ENCODE data around the gene NIN.

Gene NIN

DNA sequence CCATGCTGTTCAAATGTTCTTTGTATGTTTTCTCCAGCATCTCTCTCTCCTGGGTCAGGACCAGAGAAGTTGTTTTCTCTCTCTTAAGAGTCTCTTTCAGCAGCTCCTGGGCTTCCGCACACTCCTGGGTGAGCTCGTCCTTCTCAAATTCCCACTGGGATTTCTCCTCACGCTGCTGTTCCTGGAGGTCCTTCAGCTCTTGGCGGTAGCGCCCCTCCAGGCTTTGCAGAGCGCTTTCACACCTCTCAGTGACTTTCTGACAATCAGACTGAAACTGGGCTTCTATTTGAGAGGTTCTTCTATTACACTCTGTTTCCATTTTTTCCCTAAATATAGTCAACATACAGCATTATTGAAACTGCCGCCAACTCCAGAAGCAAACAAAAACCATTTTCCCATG is 72.7 kb downstream of the NIN start:
- in situ Hi-C loops (cut with HindIII; ENCODE audit: low pct_unique_long_range_greater_than_20kb, low sequenced_read_pairs) = no loop called here
- DNase-seq (ENCODE audit: low read depth in 1 of 2, low spot score in 1 of 2) = no peak

DNA sequence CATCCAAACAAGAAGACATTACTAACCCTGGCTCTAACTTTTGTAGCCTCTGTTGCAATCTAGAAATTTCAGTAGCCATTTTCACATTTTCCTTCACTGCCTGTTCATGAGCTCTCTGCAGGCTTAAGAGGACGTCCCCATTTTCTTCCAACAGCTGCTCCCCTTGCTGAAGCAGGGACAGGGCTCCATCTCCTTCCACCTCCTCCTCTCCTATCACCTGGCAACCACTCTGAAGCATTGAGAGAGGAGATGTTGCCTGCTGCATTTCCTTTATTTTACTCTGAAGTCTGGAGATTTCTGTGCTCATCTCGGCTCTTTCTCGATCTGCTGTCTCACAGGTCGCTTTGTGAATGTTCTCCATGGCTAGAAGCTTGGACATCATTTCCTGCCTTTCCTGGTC is 73.3 kb downstream of the NIN start:
- in situ Hi-C loops (cut with HindIII; ENCODE audit: low pct_unique_long_range_greater_than_20kb, low sequenced_read_pairs) = no loop called here
- TF ChIP-seq JUND (IDR thresholded peaks at IDR 0.05; ENCODE audit: low read depth) = no peak
- DNase-seq (ENCODE audit: low read depth in 1 of 2, low spot score in 1 of 2) = no peak

More for the DNA sequence above, 72.7 kb downstream of the NIN start:
- TF ChIP-seq JUND (IDR thresholded peaks at IDR 0.05; ENCODE audit: low read depth) = no peak

DNA sequence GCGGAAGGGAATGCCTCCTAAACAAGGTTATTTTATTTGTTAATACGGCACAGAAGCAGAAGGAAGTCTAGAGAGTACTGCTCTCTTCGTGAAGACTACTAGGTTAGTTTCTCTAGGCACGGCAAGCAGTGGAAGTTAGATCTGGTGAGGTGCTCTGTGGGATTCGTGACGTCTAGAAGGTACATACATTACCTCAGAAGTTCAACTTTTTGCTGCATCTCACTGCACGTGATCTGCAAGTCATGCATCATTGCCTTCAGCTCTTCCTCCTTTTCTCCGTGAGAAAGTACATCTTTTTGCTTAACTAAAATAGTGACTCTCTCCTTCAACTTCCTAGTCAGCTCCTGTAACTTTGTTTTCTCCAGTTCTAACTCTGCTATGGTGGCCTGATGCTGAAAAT is 74.7 kb downstream of the NIN start:
- in situ Hi-C loops (cut with HindIII; ENCODE audit: low pct_unique_long_range_greater_than_20kb, low sequenced_read_pairs) = no loop called here
- no peak for DNase-seq (ENCODE audit: low read depth in 1 of 2, low spot score in 1 of 2)
- no peak for TF ChIP-seq JUND (IDR thresholded peaks at IDR 0.05; ENCODE audit: low read depth)

DNA sequence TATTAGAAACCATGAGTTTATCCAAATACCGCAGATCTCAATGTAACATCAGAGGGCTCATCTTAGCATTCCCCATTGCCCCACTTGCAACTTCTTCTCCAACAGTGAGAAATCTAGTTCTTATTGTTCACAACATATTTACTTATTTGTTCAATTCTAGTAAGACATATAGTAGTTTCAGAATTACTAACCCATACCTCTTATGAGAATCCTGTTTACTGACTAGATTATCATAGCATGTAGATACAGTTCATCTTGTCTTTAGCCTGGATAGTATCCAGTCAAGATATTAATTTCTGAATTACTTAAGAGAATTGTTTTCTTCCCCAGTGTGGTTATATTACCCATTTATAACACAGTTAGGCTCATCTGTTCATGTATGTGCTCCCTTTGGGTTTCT is 80.6 kb downstream of the NIN start:
- no peak for TF ChIP-seq JUND (IDR thresholded peaks at IDR 0.05; ENCODE audit: low read depth)
- in situ Hi-C loops (cut with HindIII; ENCODE audit: low pct_unique_long_range_greater_than_20kb, low sequenced_read_pairs) = no loop called here

DNA sequence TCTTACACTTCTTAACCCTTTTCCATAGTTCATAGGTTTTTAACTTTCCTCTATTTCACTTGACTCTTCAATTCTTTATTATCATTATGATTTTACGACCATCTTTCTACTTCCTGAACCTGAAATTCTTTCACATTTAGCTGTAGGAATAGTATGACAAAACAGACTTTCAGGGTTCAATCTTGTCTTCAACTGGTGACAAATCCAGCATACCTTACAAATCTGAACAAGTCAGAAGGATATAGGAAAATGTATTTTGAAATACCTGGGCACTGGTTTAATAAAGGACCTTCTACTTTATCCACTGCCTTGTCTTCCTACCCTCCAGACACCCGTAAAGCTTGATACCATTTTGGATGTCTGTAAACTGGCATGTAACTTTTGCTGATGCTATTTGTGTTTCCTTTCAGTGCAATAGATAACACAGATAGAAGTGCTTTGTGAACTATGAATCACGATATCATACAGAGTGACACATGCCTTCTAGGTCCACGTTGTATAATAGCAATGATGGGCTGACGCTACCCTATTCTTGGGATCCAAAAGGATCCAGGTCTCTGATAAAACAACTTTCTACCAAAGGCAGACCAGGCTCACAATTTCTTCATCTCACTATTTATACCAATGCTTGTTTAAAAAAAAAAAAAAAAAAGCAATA is 85.4 kb downstream of the NIN start:
- TF ChIP-seq JUND (IDR thresholded peaks at IDR 0.05; ENCODE audit: low read depth) = no peak
- in situ Hi-C loops (cut with HindIII; ENCODE audit: low pct_unique_long_range_greater_than_20kb, low sequenced_read_pairs) = no loop called here

More for the DNA sequence above, 80.6 kb downstream of the NIN start:
- DNase-seq (ENCODE audit: low read depth in 1 of 2, low spot score in 1 of 2) = no peak

DNA sequence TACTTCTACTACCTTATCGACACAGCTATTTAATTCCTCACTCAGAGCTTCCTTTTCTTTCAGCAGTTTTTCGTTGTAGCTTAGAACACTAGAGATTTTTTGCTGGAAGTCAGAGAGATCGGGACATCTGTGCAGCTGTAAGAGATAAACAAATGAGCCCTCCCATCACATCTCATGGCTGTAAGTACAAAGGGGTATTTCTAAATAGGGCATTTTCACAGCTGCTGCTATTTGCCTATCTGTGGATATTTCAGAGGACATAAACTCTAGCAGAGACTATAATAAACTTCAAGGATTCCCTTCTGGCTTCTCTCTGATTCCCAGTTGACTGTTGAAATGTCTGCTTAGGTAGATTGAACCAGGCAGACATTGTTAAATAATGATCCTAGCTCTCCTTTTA is 86.7 kb downstream of the NIN start:
- in situ Hi-C loops (cut with HindIII; ENCODE audit: low pct_unique_long_range_greater_than_20kb, low sequenced_read_pairs) = no loop called here
- no peak for DNase-seq (ENCODE audit: low read depth in 1 of 2, low spot score in 1 of 2)
- TF ChIP-seq JUND (IDR thresholded peaks at IDR 0.05; ENCODE audit: low read depth) = no peak

More for the DNA sequence above, 85.4 kb downstream of the NIN start:
- DNase-seq (ENCODE audit: low read depth in 1 of 2, low spot score in 1 of 2) = no peak

DNA sequence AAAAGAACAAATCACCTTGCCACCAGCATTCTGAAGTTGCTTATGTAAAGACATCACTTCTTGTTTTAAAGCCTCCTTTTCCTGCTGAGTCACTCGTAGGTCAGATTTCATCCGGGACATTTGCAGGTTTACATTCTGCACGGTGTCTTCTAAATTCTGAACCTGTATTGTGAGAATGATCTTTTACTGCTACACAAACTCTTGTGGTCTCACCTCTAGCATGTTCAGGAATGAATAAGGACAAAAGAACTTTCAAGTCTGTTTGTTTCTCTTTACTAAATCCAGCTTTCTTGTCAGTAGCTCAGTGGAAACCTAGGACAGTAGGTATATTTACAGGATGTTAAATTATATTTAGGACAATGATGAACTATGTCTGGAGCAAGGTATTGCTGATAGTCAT is 89.4 kb downstream of the NIN start:
- TF ChIP-seq JUND (IDR thresholded peaks at IDR 0.05; ENCODE audit: low read depth) = no peak
- DNase-seq (ENCODE audit: low read depth in 1 of 2, low spot score in 1 of 2) = peak in 1 of 2 experiments; percentile 74

DNA sequence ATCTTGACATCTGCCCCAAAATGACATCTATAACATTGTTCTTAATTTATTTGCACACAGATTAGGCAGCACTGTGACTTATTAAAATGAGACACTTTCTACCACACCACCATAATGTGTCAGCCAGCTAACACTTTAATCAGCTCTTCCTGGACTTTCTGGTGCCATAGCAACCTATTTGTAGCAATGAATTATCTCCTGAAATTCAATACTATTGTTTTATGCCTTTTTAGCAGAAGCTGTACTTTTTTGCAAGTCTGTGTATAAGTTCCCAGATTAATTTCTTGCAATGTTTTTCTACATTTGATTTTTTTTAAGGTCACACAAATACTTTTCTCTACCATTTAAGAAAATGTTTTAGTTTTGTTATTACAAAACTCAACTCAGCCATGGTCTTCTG is 90.1 kb downstream of the NIN start:
- in situ Hi-C loops (cut with HindIII; ENCODE audit: low pct_unique_long_range_greater_than_20kb, low sequenced_read_pairs) = no loop called here
- TF ChIP-seq JUND (IDR thresholded peaks at IDR 0.05; ENCODE audit: low read depth) = no peak
- no peak for DNase-seq (ENCODE audit: low read depth in 1 of 2, low spot score in 1 of 2)

More for the DNA sequence above, 89.4 kb downstream of the NIN start:
- in situ Hi-C loops (cut with HindIII; ENCODE audit: low pct_unique_long_range_greater_than_20kb, low sequenced_read_pairs) = no loop called here

DNA sequence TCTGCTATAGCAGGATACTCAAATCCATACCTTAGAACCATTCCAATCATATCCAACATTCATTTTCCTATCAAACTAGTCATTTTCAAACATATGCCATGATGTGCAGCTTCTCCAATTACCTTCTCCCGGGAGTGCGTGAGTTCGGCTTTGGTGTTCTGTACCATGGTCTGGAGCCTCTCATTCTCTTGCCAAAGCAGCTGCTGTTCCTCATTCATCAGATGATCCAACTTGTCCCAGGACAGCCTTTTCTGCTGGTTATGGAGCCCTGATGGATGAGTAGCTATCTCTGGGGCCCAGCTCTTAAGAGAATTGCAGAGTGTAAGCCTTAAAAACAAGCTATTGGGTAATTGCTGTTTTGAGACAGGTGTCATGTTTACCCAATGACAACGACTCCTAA is 91.8 kb downstream of the NIN start:
- no peak for DNase-seq (ENCODE audit: low read depth in 1 of 2, low spot score in 1 of 2)
- in situ Hi-C loops (cut with HindIII; ENCODE audit: low pct_unique_long_range_greater_than_20kb, low sequenced_read_pairs) = no loop called here
- no peak for TF ChIP-seq JUND (IDR thresholded peaks at IDR 0.05; ENCODE audit: low read depth)

DNA sequence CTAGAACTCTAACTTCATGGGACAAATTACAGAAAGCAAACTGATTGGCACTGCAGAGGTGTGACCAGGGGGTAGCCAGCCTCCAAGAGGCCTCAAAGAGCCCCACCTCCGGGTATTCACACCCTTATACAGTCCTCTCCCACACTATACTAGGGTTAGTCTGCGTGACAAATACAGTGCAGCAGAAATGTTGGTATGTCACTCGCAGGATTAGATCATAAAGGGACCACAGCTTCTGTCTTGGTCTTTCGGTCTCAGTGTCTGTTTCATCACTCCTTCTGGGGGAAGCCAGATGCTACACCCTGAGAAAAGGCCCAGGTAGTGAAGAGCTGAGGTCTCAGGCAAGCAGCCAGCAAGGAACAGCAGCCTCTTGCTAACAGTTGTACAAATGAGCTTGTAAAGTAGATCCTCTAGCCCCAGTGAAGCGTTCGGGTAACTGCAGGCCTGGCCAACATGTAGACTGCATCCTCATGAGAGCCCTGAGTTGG is 94.0 kb downstream of the NIN start:
- TF ChIP-seq JUND (IDR thresholded peaks at IDR 0.05; ENCODE audit: low read depth) = no peak
- in situ Hi-C loops (cut with HindIII; ENCODE audit: low pct_unique_long_range_greater_than_20kb, low sequenced_read_pairs) = no loop called here
- DNase-seq (ENCODE audit: low read depth in 1 of 2, low spot score in 1 of 2) = no peak

DNA sequence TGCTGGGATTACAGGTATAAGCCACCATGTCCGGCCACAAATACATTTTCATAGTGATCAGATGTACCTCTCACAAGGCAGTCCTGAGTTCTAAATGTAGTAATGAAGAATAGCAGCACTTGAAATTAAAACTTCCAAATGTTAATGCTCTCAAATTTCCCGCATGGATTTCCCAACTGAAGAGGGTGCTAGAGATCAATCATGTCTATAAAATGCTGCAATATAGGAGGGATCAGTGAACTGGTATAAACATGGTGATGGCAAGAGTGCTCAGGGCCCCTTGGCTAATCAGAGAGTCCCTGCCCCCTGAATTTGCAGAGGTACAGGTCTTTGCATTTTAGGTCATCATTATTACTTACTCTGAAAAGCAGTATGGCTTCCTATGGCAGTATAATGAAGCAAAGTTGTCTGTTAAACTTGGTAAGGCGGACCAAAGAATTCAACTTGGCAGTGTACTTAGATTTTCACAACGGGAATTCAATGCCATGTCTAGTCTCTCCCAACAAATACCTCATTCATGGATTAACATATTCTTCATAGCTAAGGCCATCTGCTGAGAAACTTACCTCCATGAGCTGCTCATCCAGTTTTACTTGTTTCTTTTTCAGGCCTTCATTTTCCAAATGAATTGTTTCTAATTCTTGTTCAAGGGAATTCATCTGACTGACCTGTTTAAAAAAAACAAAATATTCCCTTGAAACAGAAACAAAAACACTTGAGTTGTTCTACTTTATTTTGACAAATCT is 95.8 kb downstream of the NIN start:
- no peak for TF ChIP-seq JUND (IDR thresholded peaks at IDR 0.05; ENCODE audit: low read depth)
- DNase-seq (ENCODE audit: low read depth in 1 of 2, low spot score in 1 of 2) = peak; percentile 30 to 77
- in situ Hi-C loops (cut with HindIII; ENCODE audit: low pct_unique_long_range_greater_than_20kb, low sequenced_read_pairs) = no loop called here

DNA sequence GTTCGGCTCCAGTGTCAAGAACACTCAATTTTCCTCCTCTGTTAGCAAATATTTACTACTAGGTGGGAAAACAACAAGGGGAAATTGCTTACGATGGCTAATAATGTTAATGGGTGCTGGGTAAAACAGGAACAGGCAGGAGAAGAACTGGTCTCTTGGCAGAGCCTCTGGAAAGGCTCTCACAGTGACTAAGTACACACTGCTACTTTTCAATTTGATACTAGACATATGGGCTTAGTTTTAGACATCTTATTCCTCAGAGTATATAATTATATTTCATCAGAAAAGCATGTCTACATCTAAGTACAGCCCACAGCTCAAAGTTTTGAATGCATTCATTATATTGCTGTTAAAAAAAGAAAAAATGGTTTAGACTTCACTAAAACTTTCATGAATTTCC is 97.5 kb downstream of the NIN start:
- no peak for TF ChIP-seq JUND (IDR thresholded peaks at IDR 0.05; ENCODE audit: low read depth)
- in situ Hi-C loops (cut with HindIII; ENCODE audit: low pct_unique_long_range_greater_than_20kb, low sequenced_read_pairs) = no loop called here
- no peak for DNase-seq (ENCODE audit: low read depth in 1 of 2, low spot score in 1 of 2)

DNA sequence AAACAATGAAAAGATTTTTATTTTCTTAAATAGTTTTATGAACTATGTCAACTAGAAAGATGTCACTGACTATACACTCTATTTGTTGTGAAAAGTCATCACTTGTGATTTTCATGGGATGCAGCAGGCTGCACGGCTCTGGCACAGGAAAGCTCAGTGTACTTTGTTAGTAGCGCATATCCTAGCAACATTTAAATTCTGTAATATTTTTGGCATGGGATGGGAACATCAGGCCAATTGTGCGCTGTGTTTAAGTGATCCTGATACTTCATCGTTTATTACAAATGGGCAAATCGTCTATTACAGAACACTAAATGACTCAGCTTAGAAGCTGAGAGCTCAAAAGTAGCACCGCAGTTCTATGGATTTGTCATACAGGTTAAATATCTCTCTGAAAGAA is 102.1 kb downstream of the NIN start:
- in situ Hi-C loops (cut with HindIII; ENCODE audit: low pct_unique_long_range_greater_than_20kb, low sequenced_read_pairs) = no loop called here
- DNase-seq (ENCODE audit: low read depth in 1 of 2, low spot score in 1 of 2) = no peak
- TF ChIP-seq JUND (IDR thresholded peaks at IDR 0.05; ENCODE audit: low read depth) = no peak

Measured in T47D (cell line).